Skin of body (tissue), 2 donors: ENCODE data around the gene CFL1. TPM values are rescaled to one million over a fixed set of nuclear protein-coding genes. Genes with fewer than 3 reads are reported as not detected.
A peak's percentile ranks its signal among the peaks of the same experiment; 100 is the strongest.
"Not testable (repeated sequence)": the region's sequence is repeated elsewhere in the genome, so short reads cannot be mapped to it uniquely, and the experiment has no call there.

Experiments used
- DNase-seq: peaks from one replicate; lab custom pipeline; 2025; lab: John Stamatoyannopoulos, UW
- total RNA-seq: library from RNA; depleted of rRNA; stranded (reverse); fragments of >200 nt; gene quantifications from one replicate; pipeline ENCODE4 v1.2.3, GENCODE V29; 2014

Gene CFL1
- total RNA-seq, 1 donor from 2014 or later, result 371 TPM

DNA sequence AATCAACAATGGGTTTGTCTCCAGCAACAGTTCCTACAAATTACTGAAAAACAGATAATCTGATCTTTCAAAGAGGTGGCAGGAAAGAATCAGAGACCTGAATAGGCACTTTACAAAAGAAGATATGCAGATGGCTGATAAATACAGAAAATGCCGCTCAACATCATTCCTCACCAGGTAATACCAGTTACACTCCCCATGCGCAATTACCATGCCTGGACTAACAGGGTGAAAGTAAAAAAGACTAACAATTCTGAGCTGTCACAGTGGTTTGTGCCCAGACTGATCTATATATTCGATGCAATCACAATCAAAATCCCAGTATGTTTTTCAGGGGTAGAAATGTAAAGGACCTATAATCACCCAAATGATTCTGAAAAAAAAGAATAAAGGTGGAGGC, 14.2 kb downstream of the CFL1 start:
- no peak for DNase-seq

DNA sequence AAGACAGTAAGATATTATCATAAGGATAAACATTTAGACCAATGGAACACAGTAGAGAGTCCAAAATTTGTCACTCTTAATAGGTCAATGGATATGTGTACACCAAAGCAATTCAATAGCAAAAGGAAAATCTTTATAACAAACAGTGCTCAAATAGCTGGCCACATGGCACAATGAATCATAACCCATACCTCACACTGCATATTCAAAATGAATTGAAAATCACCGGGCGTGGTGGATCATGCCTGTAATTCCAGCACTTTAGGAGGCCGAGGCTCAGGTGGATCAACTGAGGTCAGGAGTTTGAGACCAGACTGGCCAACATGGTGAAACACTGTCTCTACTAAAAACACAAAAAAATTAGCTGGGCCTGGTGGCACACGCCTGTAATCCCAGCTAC, 15.8 kb downstream of the CFL1 start:
- DNase-seq, result no peak

DNA sequence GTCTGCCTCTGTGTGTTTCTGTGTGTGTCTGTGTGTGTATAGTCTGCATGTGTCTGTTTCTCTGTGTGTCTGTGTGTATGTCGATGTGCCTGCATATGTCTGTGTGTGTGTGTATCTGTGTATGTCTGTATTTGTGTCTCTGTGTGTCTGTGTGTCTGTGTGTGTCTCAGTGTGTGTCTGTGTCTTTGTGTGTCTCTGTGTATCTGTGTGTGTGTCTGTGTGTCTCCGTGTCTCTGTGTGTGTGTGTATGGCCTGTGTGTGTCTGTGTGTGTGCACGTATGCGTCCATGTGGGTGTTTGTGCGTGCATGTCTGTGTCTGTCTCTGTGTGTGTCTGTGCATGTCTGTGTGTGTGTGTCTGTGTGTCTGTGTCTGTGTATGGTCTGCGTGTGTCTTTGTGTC, 23.8 kb downstream of the CFL1 start:
- no peak for DNase-seq

DNA sequence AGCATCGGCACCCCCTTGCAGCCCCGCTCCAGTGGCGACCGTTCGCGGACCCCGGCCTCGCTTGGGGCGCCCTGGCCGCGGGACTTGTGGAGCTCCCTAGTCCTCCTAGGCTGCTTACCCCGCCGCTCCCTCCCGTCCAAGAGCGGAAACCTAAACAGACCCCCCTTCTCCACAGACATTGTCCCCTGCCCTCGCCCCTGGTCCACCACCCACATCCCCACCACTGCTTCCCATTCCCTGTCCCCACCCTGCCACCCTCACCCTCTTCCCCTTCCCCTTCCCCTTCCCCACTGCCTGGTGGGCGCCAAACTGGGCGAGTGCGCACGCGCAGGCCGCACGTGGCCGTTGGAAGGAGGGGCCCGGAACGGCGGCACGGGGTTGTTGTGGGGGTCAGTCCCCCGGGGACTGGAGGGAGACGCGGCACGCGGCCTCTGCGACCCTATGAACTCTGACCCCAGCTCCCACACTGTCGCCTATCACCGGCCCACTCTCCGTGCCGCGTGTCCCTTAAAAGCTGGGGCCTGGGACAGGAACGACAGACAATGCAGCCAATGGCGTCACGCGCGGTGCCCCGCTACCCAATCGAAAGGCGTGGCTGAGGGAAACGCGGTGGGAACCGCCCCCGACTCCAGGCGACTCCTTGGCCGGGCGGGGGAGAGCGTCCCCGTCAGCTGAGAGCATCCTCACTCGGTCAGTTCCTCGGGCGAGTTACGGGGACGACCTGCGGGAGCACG, 24.5 kb downstream of the CFL1 start, which contains the start of gene SNX32:
TSS of gene SNX32 (plus strand) at position 667 of the 734 bp plus-strand sequence. CDS start 103 bp downstream, outside the sequence.
- DNase-seq, result peak; percentile 90

DNA sequence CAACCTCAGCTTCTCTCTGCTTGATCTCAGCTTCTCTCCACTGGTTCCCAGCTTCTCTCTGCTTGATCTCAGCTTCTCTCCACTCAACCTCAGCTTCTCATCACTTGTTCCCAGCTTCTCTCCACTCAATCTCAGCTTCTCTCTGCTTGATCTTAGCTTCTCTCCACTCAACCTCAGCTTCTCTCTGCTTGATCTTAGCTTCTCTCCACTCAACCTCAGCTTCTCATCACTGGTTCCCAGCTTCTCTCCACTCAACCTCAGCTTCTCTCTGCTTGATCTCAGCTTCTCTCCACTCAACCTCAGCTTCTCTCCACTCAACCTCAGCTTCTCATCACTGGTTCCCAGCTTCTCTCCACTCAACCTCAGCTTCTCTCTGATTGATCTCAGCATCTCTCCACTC, 25.7 kb downstream of the CFL1 start:
- not testable (repeated sequence) for DNase-seq

DNA sequence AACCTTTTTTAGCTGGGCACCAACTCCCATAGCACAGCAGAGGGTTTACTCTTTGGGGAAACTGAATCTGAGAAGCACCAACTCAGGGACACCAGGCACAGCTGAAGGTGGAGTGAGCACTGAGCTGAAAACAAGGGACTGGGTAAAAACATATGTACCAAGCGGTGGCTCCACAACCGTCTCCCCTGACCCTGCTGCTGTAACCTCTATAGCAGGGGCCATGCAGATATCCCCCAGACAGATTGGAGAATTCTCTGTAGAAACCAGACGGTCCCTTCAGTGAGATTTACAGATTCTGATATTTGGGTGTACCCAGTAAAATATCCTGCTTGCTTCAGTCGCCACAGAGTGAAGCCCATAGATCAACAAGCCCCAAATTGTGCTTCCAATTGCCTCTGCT, 28.5 kb downstream of the CFL1 start:
- no peak for DNase-seq

DNA sequence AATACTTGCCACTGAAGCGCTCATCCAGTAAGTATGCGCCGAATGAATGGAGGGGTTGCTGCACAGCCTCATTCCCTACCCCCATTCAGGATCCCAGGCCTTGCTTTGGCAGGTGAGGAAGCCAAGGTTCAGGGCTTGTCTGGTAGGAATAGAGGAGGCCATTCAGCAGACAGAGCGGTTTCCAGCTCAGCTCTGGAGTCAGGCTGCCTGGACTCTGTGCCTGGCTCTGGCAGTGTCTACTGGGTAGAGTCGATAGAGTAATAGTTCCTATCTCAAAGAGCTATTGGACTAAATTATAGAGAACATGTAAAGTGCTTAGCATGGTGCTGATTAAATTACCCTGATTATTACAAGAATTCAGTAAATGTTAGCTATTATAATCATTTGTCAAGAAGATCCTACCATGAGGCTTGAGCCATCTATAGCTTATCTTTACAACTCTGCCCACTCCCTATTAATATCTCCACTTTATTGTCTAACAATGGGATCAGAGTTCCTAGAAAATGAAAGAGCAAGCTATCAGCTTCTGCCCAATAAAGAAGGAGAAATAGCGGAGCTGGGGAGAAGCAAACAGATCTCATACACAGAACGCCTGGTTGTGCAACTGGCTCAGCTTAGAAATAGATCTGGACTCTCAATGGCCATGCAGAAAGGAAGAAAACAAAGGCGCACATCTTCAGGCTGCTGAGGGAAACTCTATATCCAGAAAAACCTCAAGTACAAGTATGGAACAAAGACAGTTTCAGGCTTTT, 30.8 kb downstream of the CFL1 start:
- DNase-seq, result no peak

DNA sequence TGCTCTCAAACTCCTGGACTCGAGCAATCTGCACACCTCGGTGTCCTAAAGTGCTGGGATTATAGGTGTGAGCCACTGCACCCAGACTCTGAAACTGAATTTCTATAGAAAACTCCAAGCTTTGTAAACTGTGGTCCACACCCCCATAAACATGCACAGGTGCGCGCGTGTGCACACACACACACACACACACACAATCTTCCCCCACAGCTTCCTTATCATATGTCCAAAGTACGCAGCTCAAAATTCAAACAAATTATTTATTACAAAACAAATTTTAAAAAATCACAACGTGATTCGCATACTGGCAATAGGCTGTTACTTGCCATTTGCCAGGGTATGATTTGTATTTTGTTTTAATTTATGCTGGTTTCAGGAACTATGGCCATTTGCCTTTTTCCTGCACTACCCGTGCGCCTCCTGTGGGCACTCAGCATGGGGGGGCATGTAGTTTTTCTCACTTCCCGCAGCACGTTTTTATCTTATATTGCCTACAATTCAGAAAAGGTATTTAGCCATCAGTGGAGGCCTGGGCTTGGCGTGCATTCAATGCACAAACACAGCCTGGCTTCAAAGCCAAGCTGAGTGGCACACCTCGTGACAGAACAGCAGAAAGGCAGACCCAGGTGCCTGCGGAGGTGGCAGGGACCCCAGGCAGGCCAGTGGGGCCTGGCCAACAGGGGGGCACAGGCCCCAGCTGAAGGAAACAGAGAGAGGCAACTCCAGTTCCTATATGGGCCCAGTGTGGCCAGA, 35.0 kb downstream of the CFL1 start:
- DNase-seq, result no peak

DNA sequence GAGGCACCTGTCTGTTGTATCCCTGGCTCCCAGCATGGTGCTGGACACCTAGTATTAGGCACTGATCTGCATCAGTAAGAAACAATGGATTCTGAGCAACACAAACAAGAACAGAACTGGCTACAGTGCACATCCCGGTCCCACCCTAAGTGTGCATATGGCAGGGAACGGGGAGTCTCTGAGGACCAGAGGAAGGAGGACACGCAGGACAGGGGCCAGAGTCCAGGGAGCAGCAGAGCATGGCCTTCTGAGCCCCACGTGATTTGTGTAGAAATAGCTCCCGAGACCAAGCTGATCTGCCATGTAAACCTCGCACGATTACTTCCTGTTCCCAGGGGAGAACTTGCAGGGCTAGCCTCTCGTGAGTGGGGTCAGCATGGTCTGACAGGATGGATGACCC, 36.9 kb downstream of the CFL1 start:
- no peak for DNase-seq

DNA sequence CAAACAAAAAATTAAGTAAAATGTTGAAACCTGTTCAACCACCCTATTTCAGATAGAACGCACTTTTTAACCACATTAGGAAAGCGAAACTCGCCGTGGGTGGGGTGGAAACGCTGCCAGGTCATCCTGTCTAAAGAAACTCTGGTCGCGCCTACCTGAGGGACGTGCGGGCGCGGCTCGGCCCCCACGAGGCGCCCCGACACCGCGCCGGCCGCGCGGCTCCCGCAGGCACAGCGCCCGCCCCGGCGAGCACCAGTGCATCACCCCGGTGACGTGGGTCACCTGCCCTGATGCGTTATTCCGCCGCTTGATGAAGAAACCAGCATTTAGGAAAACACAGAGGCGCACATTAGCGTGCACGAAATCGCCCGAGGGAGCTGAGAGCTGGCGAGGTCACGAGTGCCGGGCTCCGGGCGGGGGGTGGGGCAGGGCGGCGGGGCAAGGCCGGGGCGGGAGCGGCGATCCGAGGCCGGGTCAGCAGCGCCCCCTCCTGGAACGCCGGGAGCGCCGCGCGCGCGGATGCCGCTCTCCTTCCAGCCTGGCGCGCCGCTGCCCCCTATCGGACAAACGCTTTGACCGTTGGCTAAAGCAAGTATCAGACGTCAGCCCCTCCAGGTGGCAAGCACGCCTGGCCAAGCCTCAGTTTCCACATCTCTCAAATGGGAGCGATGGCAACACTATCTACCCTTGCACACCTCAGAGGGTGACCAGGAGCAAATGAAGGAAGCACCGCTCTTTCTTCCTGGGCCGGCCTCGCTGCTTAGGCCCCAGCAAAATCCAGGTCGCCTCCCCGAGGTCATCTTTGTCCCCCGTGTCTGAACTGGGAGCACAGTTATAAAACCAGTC, 39.9 kb downstream of the CFL1 start:
- DNase-seq, result peak; percentile 75

DNA sequence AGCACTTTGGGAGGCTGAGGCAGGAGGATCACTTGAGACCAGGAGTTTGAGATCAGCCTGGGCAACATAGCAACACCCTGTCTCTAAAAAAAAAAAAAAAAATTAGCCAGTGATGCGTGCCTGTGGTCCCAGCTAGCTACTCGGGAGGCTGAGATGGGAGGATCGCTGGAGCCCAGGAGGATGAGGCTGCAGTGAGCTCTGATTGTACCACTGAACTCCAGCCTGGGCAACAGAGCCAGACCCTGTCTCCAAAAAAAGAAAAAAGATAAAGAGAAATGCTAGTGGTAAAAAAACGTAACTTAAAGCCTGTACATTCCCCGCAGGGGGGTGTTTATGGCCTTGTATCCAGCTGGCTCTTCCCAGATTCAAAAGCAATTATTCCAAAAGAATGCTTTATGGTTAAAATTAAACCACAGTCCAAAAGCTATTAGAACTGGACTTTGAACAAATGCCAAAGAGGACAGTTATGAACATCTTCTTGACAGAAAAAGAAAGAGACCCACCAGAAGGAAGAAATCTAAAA, 40.6 kb downstream of the CFL1 start:
- no peak for DNase-seq

DNA sequence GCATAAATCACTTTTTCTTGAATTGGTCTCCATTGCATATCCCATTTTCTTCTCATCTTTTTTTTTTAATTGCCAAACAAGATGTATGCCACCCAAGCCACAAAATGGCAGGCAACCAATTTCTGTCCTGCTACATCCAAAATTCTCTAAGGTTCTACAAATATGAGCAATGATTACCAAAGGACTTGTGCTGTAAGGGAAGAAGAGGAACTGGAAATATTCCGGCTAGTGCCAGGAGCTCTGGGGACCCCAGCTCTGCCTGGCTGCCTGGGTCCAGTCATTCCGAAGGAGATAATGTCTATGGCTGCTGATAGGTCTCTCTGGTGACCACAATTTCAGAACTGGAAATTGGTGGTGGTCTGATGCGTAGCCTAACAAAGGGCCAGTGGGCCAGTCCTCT, 41.3 kb downstream of the CFL1 start:
- DNase-seq, result no peak

DNA sequence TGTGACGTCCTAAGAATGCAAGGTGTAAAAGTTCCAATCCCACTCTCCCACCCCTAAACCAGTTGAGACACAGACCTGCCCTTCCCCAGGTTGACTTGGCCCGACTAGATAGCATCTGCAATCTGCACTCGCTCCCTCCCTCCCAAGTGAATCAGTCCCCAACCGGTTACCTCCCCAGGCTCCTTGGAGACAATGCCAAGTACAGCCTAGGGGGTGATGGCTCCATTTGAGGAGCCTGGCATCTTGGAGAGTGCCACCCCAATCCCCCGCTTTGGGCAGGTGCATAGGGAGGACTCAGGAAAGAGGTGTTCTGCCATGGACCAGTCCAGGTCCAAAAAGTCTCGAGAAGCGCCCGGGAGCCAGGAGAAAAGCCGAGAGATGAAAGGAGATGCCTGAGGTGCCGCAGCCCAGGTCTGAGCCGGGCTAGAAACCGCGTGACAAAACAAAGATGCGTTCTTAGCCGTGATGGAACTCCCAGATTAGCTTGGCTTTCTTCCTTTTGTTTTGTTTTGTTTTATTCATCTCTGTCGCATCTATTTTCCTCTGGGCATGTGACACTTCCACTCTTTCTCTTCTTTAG, 42.9 kb downstream of the CFL1 start:
- DNase-seq, result no peak

DNA sequence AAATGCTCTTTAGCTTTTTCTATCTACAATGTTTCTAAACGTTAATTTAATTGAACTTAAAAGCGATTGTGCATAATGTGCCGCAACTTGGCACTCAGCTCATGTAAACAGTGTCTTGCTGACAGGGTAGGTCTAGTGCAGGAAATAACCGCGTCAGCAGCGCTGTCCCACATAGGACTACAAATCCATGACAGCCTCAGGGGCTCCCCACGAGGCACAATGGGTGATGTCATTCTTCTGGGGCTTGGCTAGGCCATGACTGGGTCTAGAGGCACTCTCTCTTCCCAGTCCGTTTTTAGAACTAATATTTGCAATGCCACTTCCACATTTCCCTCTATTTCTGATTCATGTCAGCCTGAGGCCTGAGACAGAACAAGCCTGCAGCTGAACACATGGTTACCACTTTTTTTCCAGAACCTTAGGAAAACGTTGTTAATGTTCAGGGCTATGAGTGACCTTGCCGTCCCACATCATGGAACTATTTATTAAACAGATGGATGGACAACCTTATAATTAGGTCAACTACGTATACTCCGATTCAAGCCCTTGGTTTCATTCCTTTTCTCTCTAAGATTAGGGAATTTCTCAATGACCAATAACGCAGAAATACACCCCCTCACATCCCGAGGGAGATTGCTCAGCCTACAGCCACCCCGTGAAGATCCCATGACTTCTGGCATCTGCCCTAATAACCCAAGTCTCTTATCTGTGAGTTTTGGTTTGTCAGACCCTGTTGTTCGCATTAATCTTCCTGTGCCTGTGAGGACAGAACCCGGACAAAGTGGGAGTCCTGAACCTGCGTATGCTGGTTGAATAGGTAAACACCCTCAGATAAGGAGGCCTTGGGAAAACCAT, 43.6 kb downstream of the CFL1 start:
- no peak for DNase-seq

DNA sequence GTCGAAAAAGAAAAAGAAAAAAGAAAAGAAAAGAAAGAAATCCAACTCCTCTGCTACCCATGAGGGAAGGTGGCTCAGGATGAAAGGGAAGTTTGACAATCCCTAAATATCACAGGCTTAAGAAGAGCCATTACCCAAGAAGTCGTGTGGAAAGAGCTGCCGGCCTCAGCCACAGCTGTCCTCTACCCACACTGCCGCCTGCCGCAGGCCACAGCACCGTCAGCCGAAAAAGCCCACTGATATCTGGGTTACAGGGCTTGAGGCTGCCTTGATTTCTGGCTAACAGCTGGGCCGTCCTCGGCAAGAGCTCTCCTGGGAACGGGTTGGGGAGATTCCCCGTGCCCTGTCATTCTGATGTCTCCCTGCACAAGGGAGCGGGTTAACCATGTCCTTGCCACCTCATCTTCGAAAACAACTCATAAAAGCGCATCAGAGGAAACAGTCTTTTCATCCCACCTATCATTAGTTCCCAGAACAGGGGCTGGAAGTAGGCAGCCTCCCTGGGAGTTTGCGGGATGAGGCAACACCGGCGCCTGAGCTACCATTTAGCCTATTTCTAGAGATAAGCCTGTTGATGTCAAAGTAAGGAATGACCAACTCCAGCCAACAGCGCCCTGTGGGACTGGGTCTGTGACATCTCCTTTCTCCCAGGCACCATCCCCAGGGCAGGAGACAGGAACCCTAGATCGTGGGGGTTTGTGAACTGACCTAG, 46.1 kb downstream of the CFL1 start:
- no peak for DNase-seq

DNA sequence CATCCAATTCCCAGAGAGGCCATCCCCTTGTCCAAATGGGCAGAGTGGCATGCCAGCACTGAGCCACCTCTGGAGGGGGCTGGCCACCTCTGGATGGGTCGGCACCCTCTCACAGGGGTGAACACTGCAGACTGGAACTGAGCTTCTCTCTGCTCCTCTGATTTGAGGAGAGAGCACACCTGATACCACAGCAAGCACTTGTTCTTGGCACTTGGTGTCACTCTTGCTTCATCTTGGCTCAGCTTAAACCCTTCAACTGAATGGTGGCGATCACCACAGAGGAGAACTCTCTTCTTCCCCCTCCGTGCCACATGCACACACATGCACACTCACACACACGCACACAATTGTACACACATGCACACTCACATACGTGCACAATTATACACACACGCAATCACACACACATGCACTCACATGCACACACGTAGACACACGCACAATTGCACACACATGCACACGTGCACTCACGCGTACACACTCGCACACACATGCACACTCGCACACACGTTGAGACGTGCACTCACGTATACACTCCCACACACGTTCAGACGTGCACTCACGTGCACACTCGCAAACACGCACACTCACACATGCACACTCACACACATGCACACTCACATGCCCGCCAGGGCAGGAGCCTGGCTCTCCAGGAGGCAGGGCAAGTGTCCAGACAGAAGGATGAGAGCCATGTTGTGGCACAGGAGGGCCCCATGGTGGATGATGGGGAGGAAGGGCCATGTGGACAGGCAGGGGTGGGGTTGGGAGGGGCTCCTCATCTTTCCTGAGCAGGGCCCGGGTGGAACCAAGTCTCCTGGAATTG, 47.7 kb downstream of the CFL1 start:
- no peak for DNase-seq

DNA sequence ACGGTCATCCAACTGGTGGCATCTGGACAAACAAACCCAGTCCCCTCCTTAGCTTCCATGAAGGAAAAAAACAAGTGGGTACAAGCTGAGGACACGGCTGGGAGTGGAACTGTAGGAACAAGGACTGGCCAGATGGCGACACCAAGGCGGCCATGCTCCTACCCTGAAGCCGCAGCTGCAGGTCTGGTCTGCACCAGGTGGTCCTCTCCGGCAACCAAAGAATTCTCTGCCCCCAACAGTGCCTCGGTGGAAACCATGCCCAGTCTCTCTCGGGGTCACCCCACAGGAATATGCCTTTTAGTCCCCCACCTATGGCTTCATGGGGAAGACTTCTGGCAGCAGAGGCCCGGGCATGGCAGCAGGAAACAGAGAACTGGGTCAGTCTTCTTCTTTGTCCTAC, 48.5 kb downstream of the CFL1 start:
- no peak for DNase-seq

DNA sequence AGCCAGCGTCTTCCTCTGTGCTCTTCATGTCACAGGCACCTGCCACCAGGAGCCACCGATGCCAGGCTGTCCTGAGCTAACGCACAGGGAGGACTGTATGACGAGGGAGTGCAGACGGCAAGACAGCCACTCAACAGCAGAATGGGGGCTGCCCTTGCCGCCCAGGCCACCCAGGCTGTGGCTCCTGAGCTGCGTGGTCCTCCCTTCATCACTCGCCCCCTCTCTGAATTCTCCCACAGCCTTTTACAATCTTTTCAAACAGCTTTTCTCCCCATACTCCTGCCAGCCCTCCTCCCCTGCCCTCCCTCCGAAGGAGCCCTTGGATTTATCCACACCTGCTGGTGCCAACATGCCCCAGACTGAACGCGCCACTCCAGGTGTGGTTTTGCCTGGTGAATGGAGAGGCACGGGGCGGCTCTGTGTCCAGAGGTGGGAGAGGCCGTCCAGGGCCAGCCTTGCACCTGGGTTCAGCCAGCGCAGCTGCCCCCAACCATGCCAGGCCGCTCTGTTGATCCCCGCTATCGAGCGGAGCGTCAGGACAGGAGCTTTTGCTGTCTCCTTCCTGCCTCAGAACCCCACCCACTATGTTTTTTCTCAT, 49.1 kb downstream of the CFL1 start:
- no peak for DNase-seq
